DOHH2 (cell line): Measurements from ENCODE around the gene PLA2G3.

Experiments
- H3F3A ChIP-seq: fragments of 200-600 bp; sonication (generic), shearing (Covaris generic); 2 replicates; pipeline ENCODE4 v1.6.0; 2016; ENCODE audit warnings: antibody characterized with exemption, mild to moderate bottlenecking; ENCODE audit not compliant: control insufficient read depth, insufficient read depth
- H3K27ac ChIP-seq: fragments of 200-600 bp; sonication (generic); 2 replicates; pipeline ENCODE4 v1.5.1; 2014; ENCODE audit warnings: low read depth, mild to moderate bottlenecking, low read length, moderate library complexity
- H3K27me3 ChIP-seq: fragments of 200-600 bp; sonication (generic); 2 replicates; pipeline ENCODE4 v1.6.1; 2014; ENCODE audit warnings: mild to moderate bottlenecking, low read length, mixed read lengths; ENCODE audit not compliant: control insufficient read depth
- H3K36me3 ChIP-seq: fragments of 200-600 bp; sonication (generic); 2 replicates; pipeline ENCODE4 v1.6.1; 2014; ENCODE audit warnings: mild to moderate bottlenecking, low read length, moderate library complexity, mixed read lengths; ENCODE audit not compliant: control insufficient read depth
- H3K4me1 ChIP-seq: fragments of 200-600 bp; sonication (generic); 2 replicates; pipeline ENCODE4 v1.6.1; 2014; ENCODE audit warnings: mild to moderate bottlenecking, low read length, mixed read lengths; ENCODE audit not compliant: control insufficient read depth
- H3K4me2 ChIP-seq: fragments of 200-600 bp; sonication (generic); 2 replicates; pipeline ENCODE4 v1.6.0; 2014; ENCODE audit warnings: mild to moderate bottlenecking, low read length, moderate library complexity
- H3K4me3 ChIP-seq: fragments of 200-600 bp; sonication (generic); 2 replicates; pipeline ENCODE4 v1.5.1; 2014; ENCODE audit warnings: mild to moderate bottlenecking, low read length, mixed read lengths
- H3K79me2 ChIP-seq: fragments of 200-600 bp; sonication (generic); 2 replicates; pipeline ENCODE4 v1.6.1; 2014; ENCODE audit warnings: mild to moderate bottlenecking, low read length, mixed read lengths; ENCODE audit not compliant: control insufficient read depth
- H3K9me2 ChIP-seq: fragments of 200-600 bp; sonication (generic); replicated peaks from 2 replicates; pipeline ENCODE4 v1.6.1; 2014; ENCODE audit warnings: mild to moderate bottlenecking, low read length, mixed read lengths; ENCODE audit not compliant: control insufficient read depth
- H3K9me3 ChIP-seq: fragments of 200-600 bp; sonication (generic); 2 replicates; pipeline ENCODE4 v1.6.1; 2014; ENCODE audit warnings: antibody characterized with exemption, low read length, mixed read lengths; ENCODE audit not compliant: control insufficient read depth, insufficient read depth
- H4K20me1 ChIP-seq: fragments of 200-600 bp; sonication (generic); 2 replicates; pipeline ENCODE4 v1.6.0; 2014; ENCODE audit warnings: low read depth, mild to moderate bottlenecking, antibody characterized with exemption, low read length, moderate library complexity; ENCODE audit not compliant: control insufficient read depth, insufficient read depth
- EZH2phosphoT487 ChIP-seq: fragments of 200-600 bp; sonication (generic); IDR thresholded peaks from 2 replicates; pipeline ENCODE4 v1.6.1; 2017; ENCODE audit warnings: borderline replicate concordance, mild to moderate bottlenecking, antibody characterized with exemption, low read length, moderate library complexity, mixed read lengths
- TF ChIP-seq, protein P1 (sequence below): fragments of 200-600 bp; sonication (generic); IDR thresholded peaks from one replicate; pipeline ENCODE4 v1.5.1; 2014; ENCODE audit warnings: antibody characterized with exemption, mild to moderate bottlenecking, low read depth, low read length; ENCODE audit not compliant: poor library complexity, severe bottlenecking

Gene PLA2G3

DNA sequence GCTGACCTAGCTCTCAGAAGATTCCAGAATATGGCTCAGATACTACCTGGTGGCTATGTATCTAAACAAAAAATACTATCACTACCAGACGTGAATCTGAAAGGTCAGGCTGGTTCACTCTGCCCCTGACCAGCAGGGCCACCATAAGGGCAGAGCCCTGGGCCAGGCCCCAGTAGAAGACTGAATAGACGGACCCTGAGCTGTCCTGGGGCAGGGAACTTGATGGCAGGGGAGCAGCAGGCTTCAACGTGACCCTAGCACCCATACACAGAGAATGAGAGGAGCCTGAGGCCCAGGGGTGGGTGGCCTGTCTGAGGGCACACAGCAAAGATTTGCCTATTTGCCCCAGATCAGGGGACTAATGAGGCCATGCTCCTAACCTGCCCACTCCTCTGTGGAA, 13.0 kb upstream of the PLA2G3 start:
- Histone ChIP-seq H3K27me3 (peaks cover 2% of the 10 kb centered on the region; the same call in 1 of the 2 replicates), H3K79me2 (no peaks in the 10 kb centered on the region), H3K9me2 (no peaks in the 10 kb centered on the region), H3K4me2 (no peak overlapping the region), H4K20me1 (no peaks in the 10 kb centered on the region), H3K4me3 (no peak overlapping the region), H3K27ac (no peak overlapping the region), H3K9me3 (no peaks in the 10 kb centered on the region), H3K4me1 (no peaks in the 10 kb centered on the region), H3K36me3 (no peaks in the 10 kb centered on the region), H3F3A (no peaks in the 10 kb centered on the region)
- no peak for TF ChIP-seq EZH2phosphoT487
- TF ChIP-seq, protein P1, sequence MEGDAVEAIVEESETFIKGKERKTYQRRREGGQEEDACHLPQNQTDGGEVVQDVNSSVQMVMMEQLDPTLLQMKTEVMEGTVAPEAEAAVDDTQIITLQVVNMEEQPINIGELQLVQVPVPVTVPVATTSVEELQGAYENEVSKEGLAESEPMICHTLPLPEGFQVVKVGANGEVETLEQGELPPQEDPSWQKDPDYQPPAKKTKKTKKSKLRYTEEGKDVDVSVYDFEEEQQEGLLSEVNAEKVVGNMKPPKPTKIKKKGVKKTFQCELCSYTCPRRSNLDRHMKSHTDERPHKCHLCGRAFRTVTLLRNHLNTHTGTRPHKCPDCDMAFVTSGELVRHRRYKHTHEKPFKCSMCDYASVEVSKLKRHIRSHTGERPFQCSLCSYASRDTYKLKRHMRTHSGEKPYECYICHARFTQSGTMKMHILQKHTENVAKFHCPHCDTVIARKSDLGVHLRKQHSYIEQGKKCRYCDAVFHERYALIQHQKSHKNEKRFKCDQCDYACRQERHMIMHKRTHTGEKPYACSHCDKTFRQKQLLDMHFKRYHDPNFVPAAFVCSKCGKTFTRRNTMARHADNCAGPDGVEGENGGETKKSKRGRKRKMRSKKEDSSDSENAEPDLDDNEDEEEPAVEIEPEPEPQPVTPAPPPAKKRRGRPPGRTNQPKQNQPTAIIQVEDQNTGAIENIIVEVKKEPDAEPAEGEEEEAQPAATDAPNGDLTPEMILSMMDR = no peak

DNA sequence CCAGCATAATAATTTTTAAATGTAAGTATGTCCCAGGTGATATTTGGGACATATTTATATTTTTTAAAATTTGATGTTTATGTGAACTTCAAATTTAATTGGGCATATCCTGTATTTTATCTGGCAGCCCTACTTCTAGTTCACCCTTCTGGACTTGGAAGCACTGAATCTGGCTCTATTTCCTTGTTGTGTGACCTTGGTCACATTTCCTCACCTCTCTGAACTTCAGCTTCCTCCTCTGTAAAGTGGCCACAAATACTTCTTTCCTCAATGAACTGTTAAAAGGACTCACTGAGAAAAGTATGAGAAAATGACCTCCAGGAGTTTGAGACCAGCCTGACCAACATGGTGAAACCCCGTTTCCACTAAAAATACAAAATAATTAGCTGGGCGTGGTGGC, 11.6 kb upstream of the PLA2G3 start:
- Histone ChIP-seq H3K4me1 (no peaks in the 10 kb centered on the region), H3K27ac (no peak overlapping the region), H3K79me2 (no peaks in the 10 kb centered on the region), H3K27me3 (peaks cover 2% of the 10 kb centered on the region; the same call in 1 of the 2 replicates), H3K36me3 (no peaks in the 10 kb centered on the region), H3K4me2 (no peak overlapping the region), H3F3A (no peaks in the 10 kb centered on the region), H4K20me1 (no peaks in the 10 kb centered on the region), H3K4me3 (no peak overlapping the region), H3K9me3 (peaks cover 9% of the 10 kb centered on the region; the same call in 1 of the 2 replicates), H3K9me2 (no peaks in the 10 kb centered on the region)
- TF ChIP-seq, protein P1 = no peak
- TF ChIP-seq EZH2phosphoT487 = no peak

DNA sequence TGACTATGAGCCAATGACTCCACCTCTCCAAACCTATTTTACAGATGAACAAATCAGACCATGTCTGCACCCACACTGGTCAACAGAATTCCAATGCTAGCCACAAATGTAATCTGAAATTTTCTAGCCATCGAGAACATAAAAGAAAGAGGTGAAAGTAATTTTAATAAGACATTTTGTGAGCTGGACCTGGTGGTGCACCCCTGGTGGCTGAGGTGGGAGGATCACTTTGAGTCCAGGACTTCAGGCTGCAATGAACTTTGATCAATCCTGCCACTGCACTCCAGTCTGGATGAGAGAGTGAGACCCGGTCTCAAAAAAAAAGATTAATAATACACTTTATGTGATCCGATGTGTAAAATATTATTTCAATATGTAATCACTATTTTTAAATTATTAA, 10.3 kb upstream of the PLA2G3 start:
- no peak overlapping the region for H3K4me2 ChIP-seq
- no peaks in the 10 kb centered on the region for H4K20me1 ChIP-seq
- no peaks in the 10 kb centered on the region for H3K9me2 ChIP-seq
- H3F3A ChIP-seq = no peaks in the 10 kb centered on the region
- H3K36me3 ChIP-seq = no peaks in the 10 kb centered on the region
- H3K27ac ChIP-seq = no peak overlapping the region
- peaks cover 10% of the 10 kb centered on the region; the same call in 1 of the 2 replicates for H3K9me3 ChIP-seq
- H3K4me1 ChIP-seq = no peaks in the 10 kb centered on the region
- H3K27me3 ChIP-seq = 0 out of 2 replicates have a peak, but pooled peaks cover 2% of the 10 kb centered on the region
- H3K79me2 ChIP-seq = no peaks in the 10 kb centered on the region
- TF ChIP-seq, protein P1 = peak; percentile 42
- TF ChIP-seq EZH2phosphoT487 = no peak
- no peak overlapping the region for H3K4me3 ChIP-seq
